ENCODE results near the gene NFILZ.

DNA sequence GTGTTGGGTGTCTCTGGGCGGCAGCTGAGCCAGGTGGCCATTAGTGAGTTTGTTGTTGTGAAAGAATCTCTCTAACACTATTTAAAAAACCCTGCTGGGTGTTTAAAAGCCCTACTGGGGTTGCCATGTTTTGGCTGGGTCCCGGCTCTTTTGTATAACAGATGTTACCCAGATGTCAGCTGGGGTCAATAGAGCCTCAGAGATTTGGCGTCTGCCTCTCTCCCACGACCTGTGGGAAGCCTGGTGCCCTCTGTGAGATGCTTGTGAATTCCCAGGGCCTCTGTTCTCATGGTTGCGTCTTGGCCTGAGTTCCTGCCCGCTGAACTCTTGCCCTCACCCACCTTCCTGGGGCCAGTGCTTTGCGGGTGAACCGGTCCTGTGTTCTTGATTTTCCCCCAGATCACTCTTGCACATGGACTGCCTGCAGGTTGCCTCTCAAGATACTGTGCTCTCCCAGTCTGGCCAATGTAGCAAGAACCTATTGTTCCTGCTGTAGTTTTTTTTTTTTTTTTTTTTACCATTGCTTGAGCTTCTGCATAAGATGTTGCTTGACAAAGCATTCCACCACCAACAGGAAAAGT, 9.5 kb downstream of the NFILZ start:
- no peak for TF ChIP-seq POLR2AphosphoS5 (IDR thresholded peaks at IDR 0.05; ENCODE audit: low read depth, low read length)
- TF ChIP-seq, protein P1, sequence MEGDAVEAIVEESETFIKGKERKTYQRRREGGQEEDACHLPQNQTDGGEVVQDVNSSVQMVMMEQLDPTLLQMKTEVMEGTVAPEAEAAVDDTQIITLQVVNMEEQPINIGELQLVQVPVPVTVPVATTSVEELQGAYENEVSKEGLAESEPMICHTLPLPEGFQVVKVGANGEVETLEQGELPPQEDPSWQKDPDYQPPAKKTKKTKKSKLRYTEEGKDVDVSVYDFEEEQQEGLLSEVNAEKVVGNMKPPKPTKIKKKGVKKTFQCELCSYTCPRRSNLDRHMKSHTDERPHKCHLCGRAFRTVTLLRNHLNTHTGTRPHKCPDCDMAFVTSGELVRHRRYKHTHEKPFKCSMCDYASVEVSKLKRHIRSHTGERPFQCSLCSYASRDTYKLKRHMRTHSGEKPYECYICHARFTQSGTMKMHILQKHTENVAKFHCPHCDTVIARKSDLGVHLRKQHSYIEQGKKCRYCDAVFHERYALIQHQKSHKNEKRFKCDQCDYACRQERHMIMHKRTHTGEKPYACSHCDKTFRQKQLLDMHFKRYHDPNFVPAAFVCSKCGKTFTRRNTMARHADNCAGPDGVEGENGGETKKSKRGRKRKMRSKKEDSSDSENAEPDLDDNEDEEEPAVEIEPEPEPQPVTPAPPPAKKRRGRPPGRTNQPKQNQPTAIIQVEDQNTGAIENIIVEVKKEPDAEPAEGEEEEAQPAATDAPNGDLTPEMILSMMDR (IDR thresholded peaks at IDR 0.05 in 2 of 3, conservative IDR thresholded peaks at IDR 0.05 in 1 of 3; ENCODE audit: borderline replicate concordance in 1 of 3, insufficient read depth in 1 of 3, low read depth in 2 of 3, low read length in 2 of 3), result no peak
- no peak for TF ChIP-seq RAD21 (IDR thresholded peaks at IDR 0.05; ENCODE audit: low read depth)
- no peak for TF ChIP-seq POLR2A (IDR thresholded peaks at IDR 0.05; ENCODE audit: borderline replicate concordance, extremely low read depth, insufficient read depth, insufficient read length)

All from HCT116 (cell line).